GM12865 (cell line): ENCODE measurements around the gene MAPK9.
A peak's percentile ranks its signal among the peaks of the same experiment; 100 is the strongest.

Experiments
- DNase-seq: peaks from one replicate; pipeline ENCODE4 v3.0.0; 2010; ENCODE audit warnings: low read depth
- H3K4me3 ChIP-seq: 2 replicates; pipeline ENCODE4 v1.5.1; 2011; ENCODE audit warnings: mild to moderate bottlenecking, low read depth, low read length, control low read depth
- CTCF ChIP-seq: IDR thresholded peaks from 2 replicates; pipeline ENCODE4 v1.5.1; 2011; ENCODE audit warnings: low read length, control low read depth, low read depth, inconsistent platforms; ENCODE audit not compliant: insufficient read depth; ENCODE audit errors: missing control alignments

The MAPK9 gene

GRCh38 chr5:180294913-180295555 lies 3.2 kb upstream of the MAPK9 start:
- no peak overlapping the region for H3K4me3 ChIP-seq
- no peak for DNase-seq
- TF ChIP-seq CTCF: no peak

GRCh38 chr5:180294411-180294810 lies 2.5 kb upstream of the MAPK9 start:
- no peak for TF ChIP-seq CTCF
- DNase-seq: no peak

GRCh38 chr5:180291234-180291940 lies 496 bp downstream of the MAPK9 start:
- TF ChIP-seq CTCF: peak; percentile 8
- DNase-seq: peak; percentile 34

More at GRCh38 chr5:180294411-180294810, 2.5 kb upstream of the MAPK9 start:
- no peak overlapping the region for H3K4me3 ChIP-seq

GRCh38 chr5:180290568-180291233 lies 1.2 kb downstream of the MAPK9 start:
- TF ChIP-seq CTCF: no peak
- H3K4me3 ChIP-seq: peak overlapping the region; percentile 83
- DNase-seq: no peak

More at GRCh38 chr5:180291234-180291940, 496 bp downstream of the MAPK9 start:
- H3K4me3 ChIP-seq: peak overlapping the region; percentile 83

- no peak overlapping the region for H3K4me3 ChIP-seq
- TF ChIP-seq CTCF: no peak
- DNase-seq: no peak
Observed at GRCh38 chr5:180289966-180290365, 1.9 kb downstream of the MAPK9 start.

GRCh38 chr5:180289433-180289832 lies 2.5 kb downstream of the MAPK9 start:
- DNase-seq: no peak
- H3K4me3 ChIP-seq: no peak overlapping the region
- TF ChIP-seq CTCF: no peak
